HG03139 (cell line): ENCODE measurements around the gene SLIT3.

ENCODE experiments used
- ATAC-seq: cut with Tn5 transposase; IDR thresholded peaks from one replicate; pipeline ENCODE4 v1.9.1; 2021; ENCODE audit not compliant: unreplicated experiment

Gene SLIT3

DNA sequence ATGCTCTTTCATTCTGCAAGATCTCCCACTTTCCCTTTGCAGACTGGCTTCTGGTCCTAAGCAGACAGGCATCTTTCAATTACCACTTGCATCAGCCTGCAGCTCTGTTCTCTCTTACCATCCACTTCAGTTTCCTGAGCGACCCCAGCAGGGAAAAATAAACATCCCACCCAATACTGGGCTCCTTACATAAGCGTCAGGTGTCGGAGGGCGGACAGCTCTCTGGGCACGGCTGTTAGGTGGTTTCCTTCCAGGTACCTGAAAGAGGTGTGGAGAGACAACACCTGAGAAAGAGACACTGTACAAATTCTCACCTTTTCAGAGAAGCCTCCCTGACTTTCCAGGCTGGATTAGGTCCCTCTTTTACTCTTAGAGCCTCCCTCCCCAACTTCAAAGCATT is 576.7 kb downstream of the SLIT3 start:
- no peak for ATAC-seq

DNA sequence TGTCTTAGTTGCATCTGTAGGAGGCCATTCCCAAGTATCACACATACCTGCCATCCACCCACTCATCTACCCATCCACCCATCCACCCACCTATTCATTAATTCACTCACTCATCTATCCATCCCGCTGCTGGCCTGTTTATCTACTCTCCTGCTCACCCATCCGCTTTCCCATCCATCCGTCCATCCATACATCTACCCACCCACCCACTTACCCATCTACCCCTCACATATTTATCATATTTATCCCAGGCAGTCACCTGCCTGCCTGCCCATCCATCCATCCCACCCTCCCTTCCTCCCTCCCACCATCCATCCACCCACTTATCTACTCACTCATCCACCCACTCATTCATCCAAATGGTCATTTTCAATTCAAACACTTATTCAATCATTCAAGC is 577.9 kb downstream of the SLIT3 start:
- no peak for ATAC-seq

DNA sequence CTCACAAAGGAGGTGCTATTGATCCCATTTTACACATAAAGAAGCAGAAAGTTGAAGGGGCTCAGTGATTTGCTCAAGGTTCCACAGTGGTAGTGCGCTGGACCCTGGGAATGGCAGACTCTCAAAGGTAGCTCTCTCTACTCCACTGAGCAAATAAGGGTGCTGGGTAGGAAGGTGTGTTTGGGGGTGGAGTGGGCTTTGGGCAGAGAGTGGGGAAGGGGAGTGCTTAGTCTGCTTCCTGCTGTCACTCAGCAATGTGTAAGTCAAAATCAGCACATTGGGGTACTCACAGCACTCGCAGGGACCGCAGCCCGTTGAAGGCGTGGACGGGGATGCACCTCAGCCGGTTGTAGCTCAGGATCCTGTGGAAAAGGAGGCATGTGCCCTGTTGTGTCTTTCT is 579.0 kb downstream of the SLIT3 start:
- no peak for ATAC-seq

DNA sequence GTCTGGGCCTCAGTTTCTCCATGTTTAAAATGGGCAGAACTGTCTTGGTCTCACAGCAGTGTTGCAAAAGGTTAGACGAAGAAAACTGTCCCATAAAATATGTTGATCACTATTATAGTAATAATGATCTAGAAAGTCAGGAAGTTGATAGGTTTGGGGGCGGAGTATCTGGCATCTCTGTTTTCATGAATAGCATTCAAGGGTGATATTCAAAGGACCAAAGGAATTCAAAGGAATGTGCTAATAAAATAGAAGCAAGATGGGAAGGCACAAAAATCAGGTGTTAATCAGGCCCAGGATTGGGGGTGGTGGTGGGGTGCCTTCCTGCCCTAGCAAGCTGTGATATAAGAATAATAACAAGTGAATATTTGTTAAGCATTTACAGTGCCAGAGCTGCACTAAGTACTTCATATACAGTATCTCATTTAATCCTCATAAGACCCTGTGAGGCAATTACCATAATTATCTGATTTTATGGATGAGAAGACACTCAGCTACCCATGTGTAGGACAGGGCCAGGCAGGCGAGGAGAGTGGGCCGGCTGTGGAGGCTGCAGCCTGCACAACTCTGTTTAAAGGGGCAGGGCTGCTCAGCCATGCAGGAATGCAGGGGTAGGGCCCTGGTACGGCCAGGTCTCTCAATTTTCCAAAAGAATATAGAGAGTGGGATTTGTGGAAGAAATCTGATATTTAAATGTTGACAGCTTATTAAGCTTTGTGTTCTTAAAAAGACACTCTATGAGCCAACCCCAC is 579.8 kb downstream of the SLIT3 start:
- ATAC-seq = no peak

DNA sequence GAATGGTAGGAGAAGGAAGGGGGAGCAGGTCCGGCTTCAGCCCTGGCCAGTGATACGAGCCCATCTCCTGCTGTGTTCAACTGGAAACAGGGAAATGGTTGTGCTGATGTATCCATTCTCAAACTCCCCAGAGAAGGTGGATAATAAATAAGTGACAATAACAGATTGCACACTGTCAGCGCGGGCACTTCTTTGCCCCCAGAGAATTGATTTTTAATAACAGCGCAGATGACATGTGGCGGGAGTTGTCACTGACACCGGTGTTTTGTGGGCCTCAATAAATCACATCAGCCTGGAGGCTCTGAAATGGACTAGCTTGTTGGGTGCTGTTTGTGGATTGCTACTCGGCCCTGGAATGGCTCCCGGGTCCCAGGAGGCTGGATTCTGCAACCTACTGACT is 580.4 kb downstream of the SLIT3 start:
- ATAC-seq = no peak

DNA sequence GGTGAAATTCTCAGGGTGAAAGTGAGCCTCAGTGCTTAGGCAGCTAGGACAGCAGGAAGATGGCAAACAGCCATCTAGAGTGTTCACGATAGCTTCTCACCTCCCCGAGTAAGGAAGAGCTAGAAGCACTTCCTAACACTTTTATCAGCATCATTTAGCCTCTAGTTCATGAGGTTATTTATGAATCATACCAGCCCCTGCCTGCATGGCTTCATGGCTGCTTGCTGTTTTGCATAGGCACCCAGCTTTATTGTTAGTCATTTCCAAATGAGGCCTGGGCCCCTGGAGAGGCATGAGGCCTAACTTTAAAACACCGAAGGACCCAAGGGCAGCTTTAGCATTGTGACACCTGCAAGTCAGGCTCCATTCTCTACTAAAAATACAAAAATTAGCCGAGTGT is 586.9 kb downstream of the SLIT3 start:
- no peak for ATAC-seq

DNA sequence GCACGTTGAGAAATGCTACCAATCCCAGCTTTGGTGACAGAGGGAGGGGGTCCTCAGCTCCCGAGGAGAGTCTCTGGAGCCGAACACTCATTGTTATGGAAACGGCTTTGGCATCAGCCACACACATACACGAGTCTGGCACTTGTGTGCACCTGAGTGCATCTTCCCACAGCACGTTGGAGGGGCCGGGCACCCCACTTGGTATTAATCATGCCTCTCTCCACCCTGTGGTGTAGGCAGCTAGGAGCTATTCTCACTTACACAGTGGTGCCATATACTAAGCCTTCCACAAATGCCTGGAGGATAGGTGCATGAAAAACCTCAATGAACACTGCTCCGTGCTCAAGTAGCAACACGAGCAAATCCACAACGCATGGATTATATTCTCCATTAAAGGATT is 587.9 kb downstream of the SLIT3 start:
- ATAC-seq = no peak

DNA sequence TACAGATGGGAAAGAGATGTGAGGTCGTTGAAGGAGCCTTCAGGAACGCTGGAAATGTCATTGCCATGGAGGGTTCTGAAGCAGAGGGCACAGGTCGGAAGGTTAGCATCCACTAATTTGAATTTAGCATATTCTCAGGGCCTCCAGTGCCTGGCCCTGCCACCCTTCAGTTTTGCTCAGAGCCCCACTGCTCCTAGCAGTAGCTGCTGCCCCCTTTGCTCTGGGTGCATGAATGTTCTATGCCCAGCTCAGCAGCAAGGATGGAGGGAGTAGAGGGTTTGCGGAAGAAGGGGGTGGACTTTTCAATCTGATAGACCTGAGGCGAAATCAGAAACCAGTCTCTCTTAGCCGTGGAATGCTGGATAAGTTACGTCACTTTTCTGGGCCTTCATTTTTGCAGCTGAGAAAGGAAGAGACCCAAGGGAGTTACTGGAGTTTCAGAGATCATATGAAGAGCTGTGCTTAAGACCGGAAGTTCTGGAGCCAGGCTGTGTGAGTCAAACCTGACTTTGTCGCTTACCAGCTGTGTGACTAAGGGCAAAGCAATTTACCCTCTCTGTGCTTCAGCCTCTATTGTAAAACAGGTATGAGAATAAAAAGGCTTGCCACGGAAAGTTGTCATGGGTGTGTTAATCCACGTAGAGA is 588.5 kb downstream of the SLIT3 start:
- no peak for ATAC-seq

DNA sequence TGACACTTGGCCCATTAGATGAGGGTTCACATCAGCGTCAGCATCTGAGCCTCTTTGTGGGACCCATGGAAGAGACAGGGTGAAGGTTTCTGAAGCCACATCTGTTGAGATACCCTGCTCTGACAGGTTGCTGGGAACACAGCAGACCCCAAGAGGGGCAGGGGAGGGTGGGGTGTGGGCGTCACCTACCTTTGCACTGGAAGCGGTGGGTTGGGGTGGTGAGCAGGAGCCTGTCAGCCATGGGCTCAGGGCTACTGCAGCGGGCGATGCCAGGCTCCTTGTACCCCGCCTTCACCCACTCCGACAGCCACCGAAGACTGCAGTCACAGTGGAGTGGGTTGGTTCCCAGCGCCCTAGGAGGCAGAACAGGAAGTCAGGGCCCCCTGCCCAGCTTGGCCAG is 590.2 kb downstream of the SLIT3 start:
- no peak for ATAC-seq

DNA sequence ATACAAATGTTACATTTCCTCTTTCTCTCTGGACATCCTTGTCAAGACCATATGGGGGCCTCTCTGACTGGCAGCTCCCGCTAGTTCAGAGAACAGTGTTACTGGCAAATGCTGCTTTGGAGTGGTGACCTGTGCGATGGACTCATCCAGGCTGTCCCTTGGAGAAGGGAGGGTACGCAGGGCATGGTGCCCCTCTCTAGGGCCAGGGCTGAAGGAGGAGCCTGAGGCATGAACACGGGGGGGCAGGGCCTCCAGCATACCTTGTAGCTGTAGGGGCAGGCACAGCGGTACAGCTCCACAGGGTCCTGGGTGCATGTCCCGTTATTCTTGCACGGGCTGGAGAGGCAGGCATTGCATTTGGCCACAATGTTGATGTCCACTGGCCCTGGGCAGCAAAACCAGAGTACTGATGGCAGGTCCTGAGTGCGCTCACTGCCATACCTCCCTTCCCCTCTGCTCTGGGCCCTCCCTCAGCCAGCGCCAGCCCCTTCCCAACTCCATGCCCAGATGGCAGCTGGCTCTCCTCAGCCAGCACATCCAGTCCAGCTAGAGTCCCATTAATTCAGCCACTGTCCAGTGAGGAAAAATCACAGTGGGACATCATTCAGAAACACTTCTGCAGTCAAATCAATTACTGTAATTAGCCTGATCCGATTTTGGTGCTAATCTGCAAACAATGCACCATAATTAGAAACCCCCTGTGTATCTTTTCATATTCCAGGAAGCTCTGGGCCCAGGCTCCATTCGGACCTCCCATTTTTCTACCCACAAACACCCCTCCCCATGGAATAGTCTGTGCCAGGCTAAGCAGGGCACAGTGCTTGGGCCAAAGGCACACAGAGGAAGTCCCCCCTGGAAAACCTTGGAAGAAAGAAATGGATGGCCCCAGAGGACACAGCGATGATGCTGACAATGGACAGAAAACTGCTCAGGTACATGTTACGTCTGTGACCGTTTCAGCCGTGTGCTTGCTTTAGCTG is 592.9 kb downstream of the SLIT3 start:
- ATAC-seq = no peak

DNA sequence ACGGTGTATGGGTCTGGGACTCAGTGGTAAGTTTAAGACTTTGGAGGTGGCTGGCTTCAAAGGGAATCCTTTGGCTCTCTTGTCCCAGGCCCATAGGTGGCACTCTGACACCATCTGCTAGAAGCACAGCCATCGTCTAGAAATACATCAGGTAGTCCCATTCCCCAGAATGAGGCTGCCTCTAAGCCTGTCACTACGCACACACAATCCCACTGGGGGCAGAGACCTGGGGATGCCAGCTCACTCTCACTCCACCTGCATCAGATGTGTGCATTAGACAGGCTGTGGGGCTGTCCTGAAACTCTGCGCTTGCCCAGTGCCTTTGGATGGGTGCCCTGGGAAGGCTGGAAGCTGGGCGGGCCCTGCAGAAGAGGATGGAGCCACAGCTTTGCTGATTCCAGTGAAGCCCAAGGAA is 594.3 kb downstream of the SLIT3 start:
- no peak for ATAC-seq

DNA sequence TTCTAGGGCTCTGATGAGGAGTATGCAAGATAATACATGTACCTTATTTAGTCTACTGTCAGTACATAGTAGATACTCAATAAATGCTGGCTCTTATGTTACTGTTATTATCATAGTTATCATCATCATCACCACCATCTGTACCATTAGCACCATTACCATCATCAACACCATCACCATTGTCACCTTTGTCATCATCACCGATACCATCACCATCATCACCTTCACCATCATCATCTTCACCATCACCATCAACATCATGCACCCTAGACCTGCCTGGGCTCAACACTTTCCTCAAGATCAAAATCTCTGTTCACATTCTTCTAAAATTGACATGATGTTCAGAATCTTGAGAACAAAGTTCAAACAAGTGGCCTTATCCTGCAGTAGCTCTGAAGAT is 595.6 kb downstream of the SLIT3 start:
- no peak for ATAC-seq

DNA sequence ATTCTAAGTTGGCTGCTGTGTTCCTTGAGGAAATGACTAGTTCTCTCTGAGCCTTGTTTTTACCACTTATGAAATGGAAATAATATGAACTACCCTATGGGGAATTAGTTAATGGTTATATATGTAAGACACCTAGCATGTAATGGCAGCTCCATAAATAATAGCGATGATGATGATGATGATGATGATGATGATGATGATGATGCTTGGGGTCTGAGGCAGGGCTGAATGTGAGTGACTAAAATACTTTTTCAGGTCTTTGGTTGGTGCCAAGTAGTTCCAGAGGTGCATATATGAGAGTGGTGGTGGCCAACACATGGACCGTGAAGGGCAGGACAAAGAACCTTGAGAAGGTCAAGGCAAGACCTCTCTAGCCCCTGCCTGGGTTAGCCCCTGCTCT is 598.4 kb downstream of the SLIT3 start:
- ATAC-seq = no peak

DNA sequence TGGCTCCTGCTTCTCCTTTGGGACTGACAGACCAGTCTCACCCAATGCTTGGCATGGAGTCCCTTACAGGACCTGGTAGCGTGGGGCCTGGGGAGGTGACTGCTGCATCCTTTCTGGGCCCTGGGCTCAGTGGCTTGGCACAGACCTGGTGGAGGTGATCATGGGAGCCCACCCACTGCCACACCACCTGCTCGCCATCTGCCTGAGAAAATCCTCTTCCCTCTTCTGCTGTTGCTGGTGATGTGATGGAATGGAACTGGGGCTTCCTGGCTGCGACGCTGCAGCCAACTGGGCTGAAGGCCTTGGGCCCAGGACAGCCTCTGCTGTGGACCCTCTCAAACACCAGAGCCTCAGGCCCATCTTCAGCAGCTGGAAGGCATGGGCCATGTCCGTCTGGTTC is 599.3 kb downstream of the SLIT3 start:
- ATAC-seq = no peak

DNA sequence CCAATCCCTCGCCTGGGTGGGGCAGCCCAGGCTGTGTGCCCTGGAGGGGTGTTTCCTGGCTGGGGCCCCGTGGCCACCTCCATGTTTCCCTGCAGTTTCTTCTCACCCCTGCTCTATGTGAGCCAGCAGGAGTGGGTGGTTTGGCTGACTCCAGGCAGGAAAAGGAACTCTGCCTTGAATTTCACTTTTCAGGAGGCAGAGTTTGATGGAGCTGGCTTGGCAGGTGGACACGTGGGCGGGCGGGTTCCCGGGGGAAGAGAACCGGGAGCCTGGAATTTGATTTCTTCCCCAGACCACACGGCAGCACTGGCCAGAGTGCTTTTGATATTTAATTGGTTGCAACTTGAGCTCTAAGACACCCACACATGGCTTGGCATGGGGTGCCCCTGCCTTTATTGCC is 601.9 kb downstream of the SLIT3 start:
- no peak for ATAC-seq

DNA sequence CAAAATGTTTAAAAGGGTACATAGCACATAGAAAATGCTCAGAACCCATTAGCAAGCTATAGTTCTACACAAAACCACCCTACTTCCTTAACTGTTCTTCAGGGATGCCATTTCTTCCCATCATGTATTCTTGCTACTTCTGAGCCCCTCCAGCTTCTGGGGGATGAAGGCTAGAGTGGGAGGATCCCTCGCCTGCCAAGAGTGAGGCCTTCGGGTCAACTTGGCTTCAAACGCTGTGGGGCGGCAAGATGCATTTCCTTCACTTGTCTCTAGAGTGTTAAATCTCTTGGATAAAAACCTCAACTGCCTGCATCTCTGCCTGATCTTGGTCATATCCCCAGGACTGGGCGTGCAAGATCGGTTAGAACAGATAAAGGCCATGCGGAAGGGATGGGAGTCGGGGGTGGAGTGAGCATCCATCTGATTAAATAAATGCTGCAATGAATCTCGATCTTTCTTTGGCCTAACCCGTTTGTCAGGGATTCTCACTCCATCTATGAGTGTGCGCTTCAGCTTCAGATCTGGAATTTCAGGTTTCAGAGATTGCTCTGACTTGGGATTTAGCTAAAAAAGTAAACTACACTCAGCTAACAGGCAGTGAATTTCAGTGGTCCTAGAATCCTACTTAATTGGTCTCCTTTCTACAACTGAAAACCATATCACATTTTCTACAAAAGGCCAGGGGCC is 603.8 kb downstream of the SLIT3 start:
- ATAC-seq = no peak

DNA sequence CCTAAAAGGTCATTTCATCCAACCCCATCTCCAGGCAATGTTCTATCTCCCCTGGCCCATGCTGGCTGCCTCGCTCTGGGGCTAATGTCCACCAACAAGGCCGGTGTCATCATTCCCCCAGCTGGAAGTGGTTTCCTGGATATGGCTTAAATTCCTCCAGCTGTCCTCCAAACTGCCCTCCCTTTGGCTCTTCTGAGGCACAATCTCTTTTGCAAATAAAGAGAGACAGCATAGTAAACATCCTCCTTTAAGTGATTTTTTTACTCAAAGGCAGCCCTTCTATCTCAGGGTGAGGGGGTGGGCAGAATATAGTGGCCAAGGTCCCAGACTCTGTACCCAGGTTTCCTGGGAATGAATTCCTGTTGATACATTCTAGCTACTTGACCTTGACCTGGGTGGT is 604.3 kb downstream of the SLIT3 start:
- ATAC-seq = no peak

DNA sequence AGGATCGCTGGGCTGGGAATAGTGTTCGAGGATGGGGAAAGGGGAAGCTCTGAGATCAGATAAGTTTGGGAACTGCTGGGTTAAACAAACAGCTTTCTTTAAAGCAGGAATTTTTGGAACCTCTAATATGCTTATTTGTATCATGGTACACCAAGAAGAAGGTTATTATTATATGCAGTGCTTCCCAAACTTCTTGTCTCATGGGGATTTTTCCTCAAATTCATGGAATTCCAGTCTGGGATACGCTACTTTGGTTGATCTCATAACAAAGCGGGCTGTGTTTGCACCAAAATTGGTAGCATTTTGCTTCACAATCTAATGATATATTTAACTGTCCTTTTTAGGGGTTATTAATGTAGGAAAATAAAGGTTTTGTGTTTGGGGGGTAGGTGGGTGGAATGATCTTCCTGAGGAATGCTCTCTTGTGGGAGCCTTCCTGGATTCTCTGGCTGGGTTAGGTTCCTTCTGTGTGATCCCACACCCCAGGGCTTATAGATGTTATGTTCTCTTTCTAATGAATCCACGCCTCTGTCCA is 605.6 kb downstream of the SLIT3 start:
- no peak for ATAC-seq

DNA sequence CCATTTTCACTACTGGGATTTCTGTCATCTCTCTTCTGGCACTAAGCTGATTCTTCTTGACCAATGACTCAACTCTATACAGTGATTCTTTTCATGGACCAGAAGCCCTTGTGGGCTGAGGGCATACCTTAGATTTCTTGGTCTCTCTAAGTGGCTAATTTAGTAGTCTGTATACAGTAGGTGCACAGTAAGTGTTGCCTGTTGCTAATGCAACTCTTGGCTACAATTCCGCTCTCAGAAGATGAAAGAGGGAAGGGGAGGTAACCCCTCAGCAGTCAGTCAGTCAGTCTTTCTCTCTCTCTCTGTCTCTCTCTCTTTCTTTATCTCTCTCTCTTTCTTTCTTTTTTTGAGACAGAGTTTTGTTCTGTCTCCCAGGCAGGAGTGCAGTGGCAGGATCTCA is 606.6 kb downstream of the SLIT3 start:
- ATAC-seq = no peak

DNA sequence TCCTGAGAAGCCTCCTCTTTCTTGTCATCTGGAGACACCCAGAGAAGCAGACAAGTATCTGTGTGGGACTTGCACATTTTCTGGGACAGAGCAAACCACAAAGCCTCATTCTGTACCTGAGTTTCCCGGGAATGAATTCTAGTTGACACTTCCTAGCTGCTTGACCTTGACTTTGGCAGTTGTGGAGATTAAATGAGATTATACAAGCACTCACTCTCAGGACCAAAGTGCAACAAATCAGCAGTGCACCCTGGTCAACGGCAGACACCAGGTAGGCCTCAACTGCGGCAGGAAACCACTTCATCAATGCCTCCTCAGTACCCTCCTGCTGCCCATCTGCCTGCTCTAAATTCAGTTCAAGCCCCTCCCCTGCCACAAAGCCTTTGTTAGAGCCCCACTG is 607.1 kb downstream of the SLIT3 start:
- no peak for ATAC-seq

DNA sequence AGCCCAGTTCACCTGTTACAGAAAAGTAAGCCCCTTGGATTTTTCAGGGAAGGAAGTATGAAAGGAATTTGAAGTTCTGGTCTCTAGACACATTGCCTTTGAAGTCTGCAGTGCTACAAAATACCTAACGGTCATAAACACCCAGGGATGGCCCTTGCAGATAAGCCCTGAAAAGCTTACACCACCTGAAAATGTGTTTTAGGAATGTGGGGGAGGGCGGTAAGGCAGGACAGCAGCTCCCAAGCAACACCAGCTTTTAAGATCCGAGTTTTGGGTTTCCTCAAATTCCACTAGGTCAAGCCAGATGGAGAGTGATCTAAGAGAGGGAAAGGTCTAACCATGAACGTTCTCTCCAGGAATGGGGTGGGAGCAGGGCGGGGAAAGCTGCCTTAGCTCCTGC is 607.6 kb downstream of the SLIT3 start:
- ATAC-seq = no peak
